H1 (cell line): ENCODE measurements around the gene B3GAT1. TPM values are rescaled to one million over a fixed set of nuclear protein-coding genes. Genes with fewer than 3 reads are reported as not detected.

Experiments used
- CTCF ChIA-PET: fragments of 300-600 bp; sonication (Branson Sonifier 250); formaldehyde crosslinking; loops from one replicate; lab custom pipeline; 2021; ENCODE audit not compliant: partially characterized antibody; lab: Charles Lee
- POLR2A ChIA-PET: fragments of 300-600 bp; sonication (Branson Sonifier 250); formaldehyde crosslinking; loops from one replicate; lab custom pipeline; 2021; ENCODE audit warnings: inconsistent platforms; ENCODE audit not compliant: partially characterized antibody; lab: Charles Lee
- DNase-seq, 2 experiments: peaks; one replicate each; pipeline versions ENCODE4 v3.0.0 to v3.0.0-alpha.2; 2010 to 2022; ENCODE audit warnings: low spot score in 2 of 2, low read depth in 1 of 2, mixed read lengths in 1 of 2
- FAIRE-seq: peaks from 2 replicates; lab custom pipeline; 2011; peaks lifted over from hg19 to GRCh38; lab: Jason Lieb, UNC
- H2AFZ ChIP-seq: 2 replicates; pipeline ENCODE4 v1.8.1; 2012; ENCODE audit warnings: low read length, inconsistent platforms
- H2AK5ac ChIP-seq: 2 replicates; pipeline ENCODE4 v1.6.1; 2013; ENCODE audit warnings: low read depth, low read length
- H2BK120ac ChIP-seq: replicated peaks from 2 replicates; pipeline ENCODE3; 2013; ENCODE audit warnings: low read depth, low read length, inconsistent platforms
- H2BK12ac ChIP-seq: 2 replicates; pipeline ENCODE4 v1.6.1; 2013; ENCODE audit warnings: low read depth, low read length
- H2BK15ac ChIP-seq: 2 replicates; pipeline ENCODE4 v1.6.1; 2013; ENCODE audit warnings: low read length
- H2BK20ac ChIP-seq: 2 replicates; pipeline ENCODE4 v1.6.1; 2013; ENCODE audit warnings: low read length
- H2BK5ac ChIP-seq: 2 replicates; pipeline ENCODE4 v1.6.1; 2013; ENCODE audit warnings: low read depth, low read length
- H3K14ac ChIP-seq: 2 replicates; pipeline ENCODE4 v1.6.1; 2013; ENCODE audit warnings: inconsistent platforms; ENCODE audit not compliant: insufficient read length
- H3K18ac ChIP-seq: 2 replicates; pipeline ENCODE4 v1.6.1; 2013; ENCODE audit warnings: low read length; ENCODE audit errors: extremely low read depth
- H3K23ac ChIP-seq: 2 replicates; pipeline ENCODE4 v1.6.1; 2013; ENCODE audit warnings: inconsistent platforms; ENCODE audit not compliant: insufficient read length
- H3K23me2 ChIP-seq: 2 replicates; pipeline ENCODE4 v1.6.1; 2013; ENCODE audit warnings: low read depth, low read length
- H3K27ac ChIP-seq: 2 replicates; pipeline ENCODE4 v1.6.1; 2011; ENCODE audit warnings: low read depth, low read length, inconsistent platforms
- H3K27me3 ChIP-seq, 4 experiments: replicated peaks in 1 of 4; 1 replicate in 1 of 4; 2 replicates in 3 of 4; pipeline versions ENCODE4 v1.6.1 to v1.8.1; 2011 to 2013; ENCODE audit warnings: low read length in 3 of 4, mild to moderate bottlenecking in 3 of 4, inconsistent platforms in 2 of 4, mixed read lengths in 2 of 4, moderate library complexity in 1 of 4; ENCODE audit not compliant: control insufficient read depth in 3 of 4, insufficient read depth in 3 of 4; ENCODE audit errors: extremely low read depth in 1 of 4
- H3K36me3 ChIP-seq, 4 experiments: 2 replicates each; pipeline versions ENCODE4 v1.6.1 to v1.8.1; 2011 to 2013; ENCODE audit warnings: mild to moderate bottlenecking in 4 of 4, low read length in 3 of 4, moderate library complexity in 2 of 4, control low read depth in 1 of 4, inconsistent platforms in 1 of 4; ENCODE audit not compliant: insufficient read depth in 4 of 4, control insufficient read depth in 2 of 4
- H3K4ac ChIP-seq: replicated peaks from 2 replicates; pipeline ENCODE3; 2013; ENCODE audit warnings: low read length, low read depth, mixed read lengths, inconsistent platforms; ENCODE audit not compliant: insufficient read length
- H3K4me1 ChIP-seq, 4 experiments: replicated peaks in 1 of 4; 1 replicate in 1 of 4; 2 replicates in 3 of 4; pipeline versions ENCODE4 v1.6.1 to v1.8.1; 2011 to 2013; ENCODE audit warnings: low read length in 3 of 4, inconsistent platforms in 2 of 4, mixed read lengths in 1 of 4; ENCODE audit not compliant: insufficient read depth in 4 of 4, control insufficient read depth in 3 of 4
- H3K4me2 ChIP-seq, 2 experiments: 2 replicates each; pipeline versions ENCODE4 v1.6.1 to v1.8.1; 2011 to 2013; ENCODE audit warnings: low read depth in 2 of 2, low read length in 2 of 2, control low read depth in 1 of 2, inconsistent platforms in 1 of 2, mild to moderate bottlenecking in 1 of 2; ENCODE audit not compliant: insufficient read depth in 1 of 2
- H3K4me3 ChIP-seq, 4 experiments: fragments of 200-600, 300-600 bp in 1 of 4; sonication (generic), shearing (Covaris generic), sonication (Bioruptor Twin) in 1 of 4; 2 replicates each; pipeline versions ENCODE4 v1.5.1 to v1.8.1; 2011 to 2016; ENCODE audit warnings: low read length in 4 of 4, low read depth in 3 of 4, control low read depth in 2 of 4, inconsistent platforms in 2 of 4, mild to moderate bottlenecking in 2 of 4, mixed read lengths in 1 of 4, moderate library complexity in 1 of 4; ENCODE audit not compliant: insufficient read depth in 2 of 4; ENCODE audit errors: extremely low read depth in 1 of 4
- H3K56ac ChIP-seq: replicated peaks from 2 replicates; pipeline ENCODE3; 2013; ENCODE audit warnings: low read depth, mild to moderate bottlenecking, mixed read lengths, low read length, inconsistent platforms; ENCODE audit not compliant: insufficient read length
- H3K79me1 ChIP-seq: 2 replicates; pipeline ENCODE4 v1.6.1; 2013; ENCODE audit warnings: low read depth, low read length, control low read depth
- H3K79me2 ChIP-seq, 2 experiments: 2 replicates each; pipeline versions ENCODE4 v1.6.1 to v1.8.1; 2012 to 2013; ENCODE audit warnings: low read length in 2 of 2, mild to moderate bottlenecking in 2 of 2, inconsistent platforms in 1 of 2; ENCODE audit not compliant: insufficient read depth in 2 of 2, control insufficient read depth in 1 of 2
- H3K9ac ChIP-seq, 4 experiments: replicated peaks in 1 of 4; 1 replicate in 1 of 4; 2 replicates in 3 of 4; pipeline versions ENCODE4 v1.6.1 to v1.8.1; 2011 to 2013; ENCODE audit warnings: low read depth in 3 of 4, low read length in 3 of 4, control low read depth in 2 of 4, mild to moderate bottlenecking in 2 of 4, moderate library complexity in 2 of 4, inconsistent platforms in 1 of 4; ENCODE audit errors: extremely low read depth in 1 of 4
- H3K9me3 ChIP-seq, 2 experiments: 2 replicates each; pipeline versions ENCODE4 v1.6.1 to v1.8.1; 2012 to 2013; ENCODE audit warnings: mild to moderate bottlenecking in 2 of 2, moderate library complexity in 2 of 2, control low read depth in 1 of 2, inconsistent platforms in 1 of 2, low read depth in 1 of 2, low read length in 1 of 2, mixed read lengths in 1 of 2; ENCODE audit not compliant: insufficient read depth in 2 of 2
- H4K20me1 ChIP-seq, 2 experiments: replicated peaks in 1 of 2; 2 replicates each; pipeline versions ENCODE3 to v1.8.1; 2011 to 2013; ENCODE audit warnings: inconsistent platforms in 2 of 2, low read length in 2 of 2, mild to moderate bottlenecking in 1 of 2; ENCODE audit not compliant: insufficient read depth in 2 of 2, control insufficient read depth in 1 of 2
- H4K5ac ChIP-seq: 2 replicates; pipeline ENCODE4 v1.6.1; 2013; ENCODE audit warnings: low read length, low read depth, mixed read lengths, inconsistent platforms; ENCODE audit not compliant: insufficient read length
- H4K8ac ChIP-seq: 2 replicates; pipeline ENCODE4 v1.8.0; 2013; ENCODE audit warnings: mild to moderate bottlenecking, moderate library complexity, low read length, inconsistent platforms; ENCODE audit not compliant: insufficient read depth; ENCODE audit errors: extremely low read depth
- H4K91ac ChIP-seq: replicated peaks from 2 replicates; pipeline ENCODE3; 2013; ENCODE audit warnings: low read length, mixed read lengths, inconsistent platforms; ENCODE audit not compliant: insufficient read length
- BACH1 ChIP-seq: IDR thresholded peaks from 2 replicates; pipeline ENCODE4 v1.6.1; 2012; ENCODE audit warnings: low read length, improper control_type of control experiment
- FOSL1 ChIP-seq: IDR thresholded peaks from 2 replicates; pipeline ENCODE4 v1.6.1; 2011; ENCODE audit warnings: mild to moderate bottlenecking, low read depth, low read length, moderate library complexity; ENCODE audit not compliant: insufficient read depth
- KDM4A ChIP-seq: IDR thresholded peaks from one replicate; pipeline ENCODE4 v1.7.1; 2012; ENCODE audit warnings: low read depth, mild to moderate bottlenecking, moderate library complexity, low read length, inconsistent platforms; ENCODE audit not compliant: severe bottlenecking
- RBBP5 ChIP-seq: IDR thresholded peaks from 2 replicates; pipeline ENCODE4 v1.7.1; 2012; ENCODE audit warnings: low read depth, mild to moderate bottlenecking, inconsistent platforms, low read length, moderate library complexity, borderline replicate concordance
- TAF7 ChIP-seq: optimal IDR thresholded peaks from 2 replicates; pipeline ENCODE3; 2011; ENCODE audit warnings: low read depth, mild to moderate bottlenecking, inconsistent platforms, low read length, moderate library complexity, borderline replicate concordance
- WGBS, 2 experiments: shearing (Covaris generic) in 1 of 2; methylation state at CpG; one replicate each; pipeline versions ENCODE4 v1.1.6 to v1.1.7; 2013 to 2015; ENCODE audit warnings: low lambda C conversion rate in 2 of 2, mixed read lengths in 2 of 2, inconsistent platforms in 1 of 2, low coverage in 1 of 2, missing lambda C conversion rate in 1 of 2; ENCODE audit not compliant: insufficient replicate concordance in 2 of 2, insufficient coverage in 1 of 2, insufficient read length in 1 of 2; ENCODE audit errors: extremely low coverage in 1 of 2, missing lambda C conversion rate in 1 of 2; 5-methylcytosine and 5-hydroxymethylcytosine counted together
- polyA plus RNA-seq, 7 experiments: library from polyadenylated mRNA; depleted of rRNA in 3 of 7; stranded (reverse) in 5 of 7; unstranded in 2 of 7; fragments of >200 nt in 5 of 7; fragments of 200-250 nt in 2 of 7; gene quantifications; 1 replicate in 5 of 7; 2 replicates in 1 of 7; 4 replicates in 1 of 7; pipeline versions ENCODE4 v1.2.1 to v1.2.3, GENCODE V29; 2011 to 2013; ENCODE audit warnings: missing spikeins in 2 of 7, mixed read lengths in 2 of 7
- total RNA-seq: library from RNA; stranded (reverse); fragmentation: NEBNext Ultra II Directional; extraction: Animal tissue kit (Norgen Biotek cat#: 25700); gene quantifications from 2 replicates; pipeline ENCODE4 v1.2.1, GENCODE V29; 2021

B3GAT1 gene
- total and polyA plus RNA-seq, 2 of the 8 experiments (the other 6 are each of a cell fraction or from before 2014, with no cell fraction given): 19.7 to 32.4 TPM

GRCh38 chr11:134362192-134362901 lies 49.7 kb downstream of the B3GAT1 start:
- H3K79me1 ChIP-seq: no peaks in the 10 kb centered on the region
- peak overlapping the region; percentile 19 for H4K91ac ChIP-seq
- no peak overlapping the region for H3K18ac ChIP-seq
- no peak overlapping the region for H3K9ac ChIP-seq
- no peak overlapping the region for H2AFZ ChIP-seq
- no peak overlapping the region for H3K14ac ChIP-seq
- no peaks in the 10 kb centered on the region; a peak in 1 of 7 replicates for H3K4me1 ChIP-seq
- H3K23ac ChIP-seq: no peak overlapping the region
- H3K79me2 ChIP-seq: no peaks in the 10 kb centered on the region
- no peak overlapping the region for H2AK5ac ChIP-seq
- WGBS, 2 experiments: 92% methylated on average over 31 of the region's 32 CpGs; no CpG with 5 or more reads in 1 of the 2 experiments
- no peaks in the 10 kb centered on the region for H4K20me1 ChIP-seq
- DNase-seq (no peak), FAIRE-seq (no peak)
- no peak overlapping the region for H4K8ac ChIP-seq
- H2BK120ac ChIP-seq: no peak overlapping the region
- no peak overlapping the region for H3K4ac ChIP-seq
- no peak overlapping the region for H2BK15ac ChIP-seq
- no peak overlapping the region for H3K4me3 ChIP-seq
- H2BK20ac ChIP-seq: no peak overlapping the region
- H2BK12ac ChIP-seq: peak overlapping the region; percentile 12; the same call in 1 of the 2 replicates
- no peaks in the 10 kb centered on the region; a peak in 1 of 4 replicates for H3K9me3 ChIP-seq
- ChIA-PET CTCF (interaction anchor here (0.6 to 1.1 kb wide), 5 partner anchors 10 to 394 kb away, joined by 3 read pairs; no protein-coding TSS in a partner anchor), POLR2A (interaction anchor here (0.6 kb wide), 1 partner anchor 572 kb away, joined by 3 read pairs; no protein-coding TSS in a partner anchor)
- peaks cover 0 to 15% (median 5%) of the 10 kb centered on the region in 4 experiments; a peak in 6 of 7 replicates for H3K27me3 ChIP-seq
- H4K5ac ChIP-seq: no peak overlapping the region
- H3K56ac ChIP-seq: no peak overlapping the region
- no peak for TF ChIP-seq FOSL1
- TF ChIP-seq KDM4A: no peak
- no peak for TF ChIP-seq TAF7
- TF ChIP-seq BACH1: no peak
- no peak for TF ChIP-seq RBBP5
- no peaks in the 10 kb centered on the region for H3K23me2 ChIP-seq
- H2BK5ac ChIP-seq: no peak overlapping the region
- no peak overlapping the region for H3K4me2 ChIP-seq
- no peaks in the 10 kb centered on the region for H3K36me3 ChIP-seq
- H3K27ac ChIP-seq: no peak overlapping the region
